Measurements from ENCODE around the gene CHCHD2. TPM values are rescaled to one million over a fixed set of nuclear protein-coding genes. Genes with fewer than 3 reads are reported as not detected.

Gene CHCHD2
- total and polyA plus RNA-seq, 9 of the 15 experiments (the other 6 are each of a cell fraction or from before 2014, with no cell fraction given): 145 to 1,044 (median 648) TPM

DNA sequence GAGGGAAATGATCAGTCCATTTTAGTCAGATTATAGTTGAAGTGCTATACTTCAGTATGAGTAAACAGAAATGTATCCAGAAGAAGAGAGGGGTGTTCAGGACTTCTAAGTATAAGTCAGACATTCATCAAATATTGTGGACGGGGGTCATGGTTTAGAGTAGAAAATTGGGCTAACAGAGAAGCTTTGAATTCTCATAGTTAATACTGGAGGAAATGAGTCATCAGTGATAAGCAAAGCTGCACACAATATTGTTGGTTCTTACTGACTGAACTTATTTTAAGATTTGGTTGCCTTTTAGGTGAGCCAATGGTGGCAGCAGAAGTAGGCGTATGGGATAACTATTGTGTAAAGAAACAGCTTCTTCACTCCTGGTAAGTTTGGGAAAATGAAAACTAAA lies 43.9 kb downstream of the CHCHD2 start (continued):
- TF ChIP-seq TCF3 (CRISPR knock-in tag; IDR thresholded peaks at IDR 0.05): no peak
- TF ChIP-seq, protein P1, sequence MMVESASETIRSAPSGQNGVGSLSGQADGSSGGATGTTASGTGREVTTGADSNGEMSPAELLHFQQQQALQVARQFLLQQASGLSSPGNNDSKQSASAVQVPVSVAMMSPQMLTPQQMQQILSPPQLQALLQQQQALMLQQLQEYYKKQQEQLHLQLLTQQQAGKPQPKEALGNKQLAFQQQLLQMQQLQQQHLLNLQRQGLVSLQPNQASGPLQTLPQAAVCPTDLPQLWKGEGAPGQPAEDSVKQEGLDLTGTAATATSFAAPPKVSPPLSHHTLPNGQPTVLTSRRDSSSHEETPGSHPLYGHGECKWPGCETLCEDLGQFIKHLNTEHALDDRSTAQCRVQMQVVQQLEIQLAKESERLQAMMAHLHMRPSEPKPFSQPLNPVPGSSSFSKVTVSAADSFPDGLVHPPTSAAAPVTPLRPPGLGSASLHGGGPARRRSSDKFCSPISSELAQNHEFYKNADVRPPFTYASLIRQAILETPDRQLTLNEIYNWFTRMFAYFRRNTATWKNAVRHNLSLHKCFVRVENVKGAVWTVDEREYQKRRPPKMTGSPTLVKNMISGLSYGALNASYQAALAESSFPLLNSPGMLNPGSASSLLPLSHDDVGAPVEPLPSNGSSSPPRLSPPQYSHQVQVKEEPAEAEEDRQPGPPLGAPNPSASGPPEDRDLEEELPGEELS (CRISPR knock-in tag; IDR thresholded peaks at IDR 0.05; ENCODE audit: borderline replicate concordance): no peak
- TF ChIP-seq, protein P2, sequence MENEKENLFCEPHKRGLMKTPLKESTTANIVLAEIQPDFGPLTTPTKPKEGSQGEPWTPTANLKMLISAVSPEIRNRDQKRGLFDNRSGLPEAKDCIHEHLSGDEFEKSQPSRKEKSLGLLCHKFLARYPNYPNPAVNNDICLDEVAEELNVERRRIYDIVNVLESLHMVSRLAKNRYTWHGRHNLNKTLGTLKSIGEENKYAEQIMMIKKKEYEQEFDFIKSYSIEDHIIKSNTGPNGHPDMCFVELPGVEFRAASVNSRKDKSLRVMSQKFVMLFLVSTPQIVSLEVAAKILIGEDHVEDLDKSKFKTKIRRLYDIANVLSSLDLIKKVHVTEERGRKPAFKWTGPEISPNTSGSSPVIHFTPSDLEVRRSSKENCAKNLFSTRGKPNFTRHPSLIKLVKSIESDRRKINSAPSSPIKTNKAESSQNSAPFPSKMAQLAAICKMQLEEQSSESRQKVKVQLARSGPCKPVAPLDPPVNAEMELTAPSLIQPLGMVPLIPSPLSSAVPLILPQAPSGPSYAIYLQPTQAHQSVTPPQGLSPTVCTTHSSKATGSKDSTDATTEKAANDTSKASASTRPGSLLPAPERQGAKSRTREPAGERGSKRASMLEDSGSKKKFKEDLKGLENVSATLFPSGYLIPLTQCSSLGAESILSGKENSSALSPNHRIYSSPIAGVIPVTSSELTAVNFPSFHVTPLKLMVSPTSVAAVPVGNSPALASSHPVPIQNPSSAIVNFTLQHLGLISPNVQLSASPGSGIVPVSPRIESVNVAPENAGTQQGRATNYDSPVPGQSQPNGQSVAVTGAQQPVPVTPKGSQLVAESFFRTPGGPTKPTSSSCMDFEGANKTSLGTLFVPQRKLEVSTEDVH (IDR thresholded peaks at IDR 0.05; ENCODE audit: low read depth, partially characterized antibody): no peak
- 0 out of 2 replicates have a peak, but pooled peaks have one; percentile 31 for TF ChIP-seq EGR1 (conservative IDR thresholded peaks at IDR 0.05)
- TF ChIP-seq, protein P3, sequence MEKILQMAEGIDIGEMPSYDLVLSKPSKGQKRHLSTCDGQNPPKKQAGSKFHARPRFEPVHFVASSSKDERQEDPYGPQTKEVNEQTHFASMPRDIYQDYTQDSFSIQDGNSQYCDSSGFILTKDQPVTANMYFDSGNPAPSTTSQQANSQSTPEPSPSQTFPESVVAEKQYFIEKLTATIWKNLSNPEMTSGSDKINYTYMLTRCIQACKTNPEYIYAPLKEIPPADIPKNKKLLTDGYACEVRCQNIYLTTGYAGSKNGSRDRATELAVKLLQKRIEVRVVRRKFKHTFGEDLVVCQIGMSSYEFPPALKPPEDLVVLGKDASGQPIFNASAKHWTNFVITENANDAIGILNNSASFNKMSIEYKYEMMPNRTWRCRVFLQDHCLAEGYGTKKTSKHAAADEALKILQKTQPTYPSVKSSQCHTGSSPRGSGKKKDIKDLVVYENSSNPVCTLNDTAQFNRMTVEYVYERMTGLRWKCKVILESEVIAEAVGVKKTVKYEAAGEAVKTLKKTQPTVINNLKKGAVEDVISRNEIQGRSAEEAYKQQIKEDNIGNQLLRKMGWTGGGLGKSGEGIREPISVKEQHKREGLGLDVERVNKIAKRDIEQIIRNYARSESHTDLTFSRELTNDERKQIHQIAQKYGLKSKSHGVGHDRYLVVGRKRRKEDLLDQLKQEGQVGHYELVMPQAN (IDR thresholded peaks at IDR 0.05; ENCODE audit: borderline replicate concordance): no peak
- TF ChIP-seq NONO (IDR thresholded peaks at IDR 0.05; ENCODE audit: low read depth in 2 of 2, low read length in 1 of 2): no peak
- no peak for TF ChIP-seq NR2F6 (CRISPR knock-in tag; IDR thresholded peaks at IDR 0.05)
- no peak for TF ChIP-seq XRCC5 (IDR thresholded peaks at IDR 0.05; ENCODE audit: low read depth, low read length)
- TF ChIP-seq, protein P4, sequence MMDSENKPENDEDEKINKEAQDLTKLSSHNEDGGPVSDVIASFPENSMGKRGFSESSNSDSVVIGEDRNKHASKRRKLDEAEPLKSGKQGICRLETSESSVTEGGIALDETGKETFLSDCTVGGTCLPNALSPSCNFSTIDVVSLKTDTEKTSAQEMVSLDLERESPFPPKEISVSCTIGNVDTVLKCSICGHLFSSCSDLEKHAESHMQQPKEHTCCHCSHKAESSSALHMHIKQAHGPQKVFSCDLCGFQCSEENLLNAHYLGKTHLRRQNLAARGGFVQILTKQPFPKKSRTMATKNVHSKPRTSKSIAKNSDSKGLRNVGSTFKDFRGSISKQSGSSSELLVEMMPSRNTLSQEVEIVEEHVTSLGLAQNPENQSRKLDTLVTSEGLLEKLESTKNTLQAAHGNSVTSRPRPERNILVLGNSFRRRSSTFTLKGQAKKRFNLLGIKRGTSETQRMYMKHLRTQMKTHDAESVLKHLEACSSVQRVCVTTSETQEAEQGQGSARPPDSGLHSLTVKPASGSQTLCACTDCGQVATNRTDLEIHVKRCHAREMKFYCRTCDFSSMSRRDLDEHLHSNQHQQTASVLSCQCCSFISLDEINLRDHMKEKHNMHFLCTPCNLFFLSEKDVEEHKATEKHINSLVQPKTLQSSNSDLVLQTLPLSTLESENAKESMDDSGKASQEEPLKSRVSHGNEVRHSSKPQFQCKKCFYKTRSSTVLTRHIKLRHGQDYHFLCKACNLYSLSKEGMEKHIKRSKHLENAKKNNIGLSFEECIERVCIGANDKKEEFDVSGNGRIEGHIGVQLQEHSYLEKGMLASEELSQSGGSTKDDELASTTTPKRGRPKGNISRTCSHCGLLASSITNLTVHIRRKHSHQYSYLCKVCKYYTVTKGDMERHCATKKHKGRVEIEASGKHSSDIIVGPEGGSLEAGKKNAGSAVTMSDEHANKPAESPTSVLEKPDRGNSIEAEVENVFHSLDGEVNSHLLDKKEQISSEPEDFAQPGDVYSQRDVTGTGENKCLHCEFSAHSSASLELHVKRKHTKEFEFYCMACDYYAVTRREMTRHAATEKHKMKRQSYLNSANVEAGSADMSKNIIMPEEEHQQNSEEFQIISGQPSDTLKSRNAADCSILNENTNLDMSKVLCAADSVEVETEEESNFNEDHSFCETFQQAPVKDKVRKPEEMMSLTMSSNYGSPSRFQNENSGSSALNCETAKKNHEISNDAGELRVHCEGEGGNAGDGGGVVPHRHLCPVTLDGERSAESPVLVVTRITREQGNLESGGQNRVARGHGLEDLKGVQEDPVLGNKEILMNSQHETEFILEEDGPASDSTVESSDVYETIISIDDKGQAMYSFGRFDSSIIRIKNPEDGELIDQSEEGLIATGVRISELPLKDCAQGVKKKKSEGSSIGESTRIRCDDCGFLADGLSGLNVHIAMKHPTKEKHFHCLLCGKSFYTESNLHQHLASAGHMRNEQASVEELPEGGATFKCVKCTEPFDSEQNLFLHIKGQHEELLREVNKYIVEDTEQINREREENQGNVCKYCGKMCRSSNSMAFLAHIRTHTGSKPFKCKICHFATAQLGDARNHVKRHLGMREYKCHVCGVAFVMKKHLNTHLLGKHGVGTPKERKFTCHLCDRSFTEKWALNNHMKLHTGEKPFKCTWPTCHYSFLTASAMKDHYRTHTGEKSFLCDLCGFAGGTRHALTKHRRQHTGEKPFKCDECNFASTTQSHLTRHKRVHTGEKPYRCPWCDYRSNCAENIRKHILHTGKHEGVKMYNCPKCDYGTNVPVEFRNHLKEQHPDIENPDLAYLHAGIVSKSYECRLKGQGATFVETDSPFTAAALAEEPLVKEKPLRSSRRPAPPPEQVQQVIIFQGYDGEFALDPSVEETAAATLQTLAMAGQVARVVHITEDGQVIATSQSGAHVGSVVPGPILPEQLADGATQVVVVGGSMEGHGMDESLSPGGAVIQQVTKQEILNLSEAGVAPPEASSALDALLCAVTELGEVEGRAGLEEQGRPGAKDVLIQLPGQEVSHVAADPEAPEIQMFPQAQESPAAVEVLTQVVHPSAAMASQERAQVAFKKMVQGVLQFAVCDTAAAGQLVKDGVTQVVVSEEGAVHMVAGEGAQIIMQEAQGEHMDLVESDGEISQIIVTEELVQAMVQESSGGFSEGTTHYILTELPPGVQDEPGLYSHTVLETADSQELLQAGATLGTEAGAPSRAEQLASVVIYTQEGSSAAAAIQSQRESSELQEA (IDR thresholded peaks at IDR 0.05; ENCODE audit: low read depth): no peak
- no peak for TF ChIP-seq PHF8 (IDR thresholded peaks at IDR 0.05; ENCODE audit: borderline replicate concordance, low read length)
- no peak for TF ChIP-seq OTX1 (CRISPR knock-in tag; IDR thresholded peaks at IDR 0.05)

Measured in K562 (cell line).